Measurements from ENCODE around the gene EDN1.

EDN1 gene

GRCh38 chr6:12270551-12271230 lies 19.5 kb upstream of the EDN1 start:
- Histone ChIP-seq H3K36me3 (ENCODE audit: control insufficient read depth, insufficient read depth, low read length) (no peaks in the 10 kb centered on the region), H3K27ac (ENCODE audit: low read depth, low read length, severe bottlenecking) (no peak overlapping the region), H3K4me3 (ENCODE audit: extremely low read depth, insufficient read depth, low read length, poor library complexity, severe bottlenecking) (no peak overlapping the region), H3K4me1 (ENCODE audit: control insufficient read depth, insufficient read depth, low read length, poor library complexity, severe bottlenecking) (peaks cover 10% of the 10 kb centered on the region), H3K9me3 (ENCODE audit: control insufficient read depth, low read length) (no peaks in the 10 kb centered on the region)
- WGBS, 2 experiments (ENCODE audit: insufficient coverage in 2 of 2) = 89% methylated on average over 3 of the region's 4 CpGs; no CpG with 5 or more reads in 1 of the 2 experiments

GRCh38 chr6:12271594-12271993 lies 18.6 kb upstream of the EDN1 start:
- Histone ChIP-seq H3K4me3 (ENCODE audit: extremely low read depth, insufficient read depth, low read length, poor library complexity, severe bottlenecking) (no peak overlapping the region), H3K36me3 (ENCODE audit: control insufficient read depth, insufficient read depth, low read length) (no peaks in the 10 kb centered on the region), H3K4me1 (ENCODE audit: control insufficient read depth, insufficient read depth, low read length, poor library complexity, severe bottlenecking) (peaks cover 1% of the 10 kb centered on the region), H3K9me3 (ENCODE audit: control insufficient read depth, low read length) (no peaks in the 10 kb centered on the region), H3K27ac (ENCODE audit: low read depth, low read length, severe bottlenecking) (no peak overlapping the region)
- WGBS, 2 experiments (ENCODE audit: insufficient coverage in 2 of 2) = no CpG with 5 or more reads among the region's 1 CpG

- H3K9me3 ChIP-seq (ENCODE audit: control insufficient read depth, low read length) = no peaks in the 10 kb centered on the region
- H3K27ac ChIP-seq (ENCODE audit: low read depth, low read length, severe bottlenecking) = no peak overlapping the region
- no CpG with 5 or more reads among the region's 1 CpG for WGBS, 2 experiments (ENCODE audit: insufficient coverage in 2 of 2)
- no peaks in the 10 kb centered on the region for H3K4me1 ChIP-seq (ENCODE audit: control insufficient read depth, insufficient read depth, low read length, poor library complexity, severe bottlenecking)
- H3K36me3 ChIP-seq (ENCODE audit: control insufficient read depth, insufficient read depth, low read length) = no peaks in the 10 kb centered on the region
- no peak overlapping the region for H3K4me3 ChIP-seq (ENCODE audit: extremely low read depth, insufficient read depth, low read length, poor library complexity, severe bottlenecking)
Observed at GRCh38 chr6:12271997-12272396, 18.2 kb upstream of the EDN1 start.

GRCh38 chr6:12275107-12275506 lies 15.1 kb upstream of the EDN1 start:
- Histone ChIP-seq H3K4me1 (ENCODE audit: control insufficient read depth, insufficient read depth, low read length, poor library complexity, severe bottlenecking) (no peaks in the 10 kb centered on the region), H3K4me3 (ENCODE audit: extremely low read depth, insufficient read depth, low read length, poor library complexity, severe bottlenecking) (no peak overlapping the region), H3K9me3 (ENCODE audit: control insufficient read depth, low read length) (no peaks in the 10 kb centered on the region), H3K36me3 (ENCODE audit: control insufficient read depth, insufficient read depth, low read length) (no peaks in the 10 kb centered on the region), H3K27ac (ENCODE audit: low read depth, low read length, severe bottlenecking) (no peak overlapping the region)
- WGBS, 2 experiments (ENCODE audit: insufficient coverage in 2 of 2) = 90 to 94% methylated on average over 2 of the region's 2 CpGs

GRCh38 chr6:12276930-12277315 lies 13.2 kb upstream of the EDN1 start:
- no peak overlapping the region for H3K4me3 ChIP-seq (ENCODE audit: extremely low read depth, insufficient read depth, low read length, poor library complexity, severe bottlenecking)
- 82 to 88% methylated on average over 1 of the region's 1 CpG for WGBS, 2 experiments (ENCODE audit: insufficient coverage in 2 of 2)
- H3K36me3 ChIP-seq (ENCODE audit: control insufficient read depth, insufficient read depth, low read length) = no peaks in the 10 kb centered on the region
- H3K9me3 ChIP-seq (ENCODE audit: control insufficient read depth, low read length) = no peaks in the 10 kb centered on the region
- H3K4me1 ChIP-seq (ENCODE audit: control insufficient read depth, insufficient read depth, low read length, poor library complexity, severe bottlenecking) = no peaks in the 10 kb centered on the region
- H3K27ac ChIP-seq (ENCODE audit: low read depth, low read length, severe bottlenecking) = no peak overlapping the region

GRCh38 chr6:12277386-12277785 lies 12.8 kb upstream of the EDN1 start:
- Histone ChIP-seq H3K27ac (ENCODE audit: low read depth, low read length, severe bottlenecking) (no peak overlapping the region), H3K9me3 (ENCODE audit: control insufficient read depth, low read length) (no peaks in the 10 kb centered on the region), H3K4me1 (ENCODE audit: control insufficient read depth, insufficient read depth, low read length, poor library complexity, severe bottlenecking) (no peaks in the 10 kb centered on the region), H3K4me3 (ENCODE audit: extremely low read depth, insufficient read depth, low read length, poor library complexity, severe bottlenecking) (no peak overlapping the region), H3K36me3 (ENCODE audit: control insufficient read depth, insufficient read depth, low read length) (no peaks in the 10 kb centered on the region)
- WGBS, 2 experiments (ENCODE audit: insufficient coverage in 2 of 2) = 87 to 97% methylated on average over 5 to 9 of the region's 9 CpGs

GRCh38 chr6:12278915-12279314 lies 11.2 kb upstream of the EDN1 start:
- H3K4me3 ChIP-seq (ENCODE audit: extremely low read depth, insufficient read depth, low read length, poor library complexity, severe bottlenecking) = no peak overlapping the region
- no peaks in the 10 kb centered on the region for H3K9me3 ChIP-seq (ENCODE audit: control insufficient read depth, low read length)
- H3K36me3 ChIP-seq (ENCODE audit: control insufficient read depth, insufficient read depth, low read length) = no peaks in the 10 kb centered on the region
- no peaks in the 10 kb centered on the region for H3K4me1 ChIP-seq (ENCODE audit: control insufficient read depth, insufficient read depth, low read length, poor library complexity, severe bottlenecking)
- no peak overlapping the region for H3K27ac ChIP-seq (ENCODE audit: low read depth, low read length, severe bottlenecking)

GRCh38 chr6:12279322-12280091 lies 10.7 kb upstream of the EDN1 start:
- Histone ChIP-seq H3K4me1 (ENCODE audit: control insufficient read depth, insufficient read depth, low read length, poor library complexity, severe bottlenecking) (no peaks in the 10 kb centered on the region), H3K4me3 (ENCODE audit: extremely low read depth, insufficient read depth, low read length, poor library complexity, severe bottlenecking) (no peak overlapping the region), H3K36me3 (ENCODE audit: control insufficient read depth, insufficient read depth, low read length) (no peaks in the 10 kb centered on the region), H3K27ac (ENCODE audit: low read depth, low read length, severe bottlenecking) (no peak overlapping the region), H3K9me3 (ENCODE audit: control insufficient read depth, low read length) (no peaks in the 10 kb centered on the region)
- WGBS, 2 experiments (ENCODE audit: insufficient coverage in 2 of 2) = 91 to 92% methylated on average over 3 of the region's 4 CpGs

- H3K4me3 ChIP-seq (ENCODE audit: extremely low read depth, insufficient read depth, low read length, poor library complexity, severe bottlenecking) = no peak overlapping the region
- H3K9me3 ChIP-seq (ENCODE audit: control insufficient read depth, low read length) = no peaks in the 10 kb centered on the region
- 94 to 95% methylated on average over 3 to 5 of the region's 5 CpGs for WGBS, 2 experiments (ENCODE audit: insufficient coverage in 2 of 2)
- no peaks in the 10 kb centered on the region for H3K36me3 ChIP-seq (ENCODE audit: control insufficient read depth, insufficient read depth, low read length)
- no peak overlapping the region for H3K27ac ChIP-seq (ENCODE audit: low read depth, low read length, severe bottlenecking)
- no peaks in the 10 kb centered on the region for H3K4me1 ChIP-seq (ENCODE audit: control insufficient read depth, insufficient read depth, low read length, poor library complexity, severe bottlenecking)
Observed at GRCh38 chr6:12280458-12280857, 9.7 kb upstream of the EDN1 start.

- Histone ChIP-seq H3K4me1 (ENCODE audit: control insufficient read depth, insufficient read depth, low read length, poor library complexity, severe bottlenecking) (no peaks in the 10 kb centered on the region), H3K9me3 (ENCODE audit: control insufficient read depth, low read length) (no peaks in the 10 kb centered on the region), H3K36me3 (ENCODE audit: control insufficient read depth, insufficient read depth, low read length) (no peaks in the 10 kb centered on the region), H3K27ac (ENCODE audit: low read depth, low read length, severe bottlenecking) (no peak overlapping the region), H3K4me3 (ENCODE audit: extremely low read depth, insufficient read depth, low read length, poor library complexity, severe bottlenecking) (no peak overlapping the region)
- WGBS, 2 experiments (ENCODE audit: insufficient coverage in 2 of 2) = 93 to 100% methylated on average over 3 of the region's 3 CpGs
Observed at GRCh38 chr6:12280902-12281301, 9.3 kb upstream of the EDN1 start.

GRCh38 chr6:12283904-12284303 lies 6.3 kb upstream of the EDN1 start:
- peaks cover 15% of the 10 kb centered on the region for H3K4me1 ChIP-seq (ENCODE audit: control insufficient read depth, insufficient read depth, low read length, poor library complexity, severe bottlenecking)
- H3K36me3 ChIP-seq (ENCODE audit: control insufficient read depth, insufficient read depth, low read length) = no peaks in the 10 kb centered on the region
- no peak overlapping the region for H3K27ac ChIP-seq (ENCODE audit: low read depth, low read length, severe bottlenecking)
- WGBS, 2 experiments (ENCODE audit: insufficient coverage in 2 of 2) = 60 to 83% methylated on average over 1 to 2 of the region's 4 CpGs
- H3K4me3 ChIP-seq (ENCODE audit: extremely low read depth, insufficient read depth, low read length, poor library complexity, severe bottlenecking) = no peak overlapping the region
- H3K9me3 ChIP-seq (ENCODE audit: control insufficient read depth, low read length) = no peaks in the 10 kb centered on the region

Data from mesodermal cell (in vitro differentiated cells).